NCI-H1694 (cell line): Measurements from ENCODE around the gene LAGE3.

ENCODE experiments used
- DNase-seq: peaks from one replicate; lab custom pipeline; 2025; lab: John Stamatoyannopoulos, UW

The LAGE3 gene

DNA sequence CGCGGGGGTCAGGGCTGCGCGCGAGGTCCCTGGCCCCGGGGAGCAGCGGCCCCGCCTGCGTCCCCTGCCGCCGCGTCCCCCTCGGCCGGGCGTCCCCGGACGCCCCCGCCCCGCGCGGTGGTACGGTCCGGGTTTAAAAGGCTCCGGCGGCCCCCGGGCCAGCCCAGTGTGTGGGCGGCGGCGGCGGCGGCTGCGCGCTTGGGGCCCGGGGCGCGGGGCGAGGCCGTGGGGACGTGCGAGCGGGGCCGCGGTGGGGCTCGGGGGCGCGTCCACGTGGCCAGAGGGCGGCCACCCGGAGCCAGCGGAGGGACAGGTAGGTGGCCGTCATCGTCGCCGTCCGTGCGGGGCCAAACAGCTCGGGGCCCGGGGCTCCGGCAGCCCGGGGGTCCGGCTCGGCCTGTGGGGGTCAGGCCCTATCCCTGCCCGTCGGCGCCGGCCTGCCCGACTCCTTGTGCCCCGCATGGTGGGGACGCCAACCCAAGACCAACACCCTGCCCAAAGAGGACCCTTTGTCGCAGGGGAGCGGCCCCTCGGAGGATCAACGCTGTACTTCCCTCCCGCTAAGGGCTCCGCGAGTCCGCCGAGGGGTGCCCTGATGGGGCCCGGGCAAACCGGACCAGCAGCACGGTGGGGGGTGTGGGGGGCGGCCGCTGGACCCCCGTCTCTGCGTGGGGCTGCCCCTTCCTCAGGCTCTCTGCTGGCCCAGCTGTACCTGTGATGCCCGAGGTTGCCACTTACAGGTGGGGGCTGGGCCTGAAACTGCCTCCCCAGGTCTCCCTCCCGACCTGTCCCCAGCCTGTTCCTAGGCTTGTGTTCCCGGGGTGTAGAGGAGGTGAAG, 20.7 kb downstream of the LAGE3 start, which contains the start of gene PLXNA3:
TSS of gene PLXNA3 (plus strand) at position 166 of the 838 bp plus-strand sequence. CDS start 1,903 bp downstream, outside the sequence.
- DNase-seq = no peak

DNA sequence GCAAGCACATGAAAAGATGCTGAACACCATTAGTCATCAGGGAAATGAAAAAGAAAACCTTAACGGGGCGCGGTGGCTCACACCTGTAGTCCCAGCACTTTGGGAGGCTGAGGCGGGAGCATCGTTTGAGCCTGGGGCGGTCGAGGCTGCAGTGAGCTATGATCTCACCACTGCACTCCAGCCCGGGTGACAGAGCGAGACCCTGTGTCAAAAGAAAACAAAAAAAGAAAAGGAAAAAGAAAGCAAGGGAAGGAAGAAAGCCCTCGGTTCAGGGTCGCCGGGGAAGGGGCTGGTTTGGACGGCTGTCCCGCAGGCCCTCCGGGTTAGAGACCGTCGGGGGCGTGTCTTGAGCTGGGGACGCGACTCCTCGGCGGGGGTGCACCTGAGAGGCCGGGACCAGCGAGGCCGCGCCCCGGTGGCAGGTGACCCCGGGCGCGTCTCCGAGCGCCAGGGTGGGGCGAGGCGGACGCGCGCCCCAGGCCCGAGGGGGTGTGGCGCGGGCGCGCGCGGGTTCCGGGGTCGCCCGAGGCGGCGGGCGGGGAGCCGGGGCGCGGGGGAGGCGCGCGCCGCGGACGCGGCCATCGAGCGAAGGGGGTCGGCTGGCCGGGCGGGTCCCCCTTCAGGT, 21.5 kb downstream of the LAGE3 start:
- DNase-seq = no peak

DNA sequence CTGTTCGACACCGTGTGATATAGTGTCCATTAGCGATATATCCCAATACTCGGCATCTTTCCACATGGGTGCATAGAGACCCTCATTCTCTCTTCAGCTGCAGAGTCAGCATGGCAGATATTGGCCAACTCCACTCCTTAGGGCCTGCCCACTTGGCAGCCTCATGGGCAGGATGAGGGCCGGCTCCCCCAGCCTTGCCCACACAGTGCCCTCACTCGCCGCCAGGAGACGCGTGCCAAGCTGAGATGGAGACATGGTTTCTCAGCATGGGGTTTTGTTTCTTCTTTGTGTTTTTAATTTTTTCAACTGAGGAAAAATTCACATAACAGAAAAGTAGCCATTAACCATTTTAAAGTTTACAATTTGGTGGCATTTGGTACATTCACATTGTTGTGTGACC, 26.3 kb downstream of the LAGE3 start:
- no peak for DNase-seq

DNA sequence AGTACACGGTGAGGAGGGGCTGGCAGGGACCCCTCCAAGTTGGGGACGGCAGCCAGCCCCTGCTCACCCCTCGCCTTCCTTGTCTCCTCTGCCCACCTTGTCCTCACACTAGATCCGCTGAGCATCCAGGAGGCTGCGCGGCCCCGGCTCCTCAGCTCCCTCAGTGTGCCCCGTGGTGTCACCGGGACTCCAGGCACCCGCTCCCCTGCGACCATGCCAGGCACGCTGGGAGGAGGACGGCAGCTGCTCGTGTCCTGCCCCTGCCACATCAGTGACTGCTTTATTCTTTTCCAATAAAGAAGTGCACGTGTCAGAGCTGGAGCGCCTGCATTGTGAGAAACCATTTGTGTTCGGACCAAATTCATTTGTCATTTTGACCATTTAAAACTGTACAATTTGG, 28.8 kb downstream of the LAGE3 start:
- no peak for DNase-seq

DNA sequence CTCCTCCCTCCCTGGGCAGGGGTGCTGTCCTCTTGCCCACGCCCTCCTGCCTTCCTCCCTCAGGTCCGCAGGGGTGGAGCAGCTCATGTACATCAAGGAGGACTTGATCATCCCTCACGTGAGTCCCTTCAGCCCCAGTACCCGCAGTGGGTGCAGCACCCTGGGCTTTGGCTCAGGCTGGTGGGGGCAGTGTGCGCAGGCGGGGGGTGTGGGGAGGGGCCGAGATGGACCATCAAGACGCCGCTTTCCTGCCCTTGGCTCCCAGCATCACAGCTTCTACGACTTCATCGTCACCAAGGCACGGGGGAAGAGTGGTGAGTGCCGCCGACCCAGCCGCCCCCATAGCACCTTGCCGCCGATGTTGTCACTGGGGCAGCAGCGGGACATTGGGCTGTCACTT, 29.5 kb downstream of the LAGE3 start:
- no peak for DNase-seq

DNA sequence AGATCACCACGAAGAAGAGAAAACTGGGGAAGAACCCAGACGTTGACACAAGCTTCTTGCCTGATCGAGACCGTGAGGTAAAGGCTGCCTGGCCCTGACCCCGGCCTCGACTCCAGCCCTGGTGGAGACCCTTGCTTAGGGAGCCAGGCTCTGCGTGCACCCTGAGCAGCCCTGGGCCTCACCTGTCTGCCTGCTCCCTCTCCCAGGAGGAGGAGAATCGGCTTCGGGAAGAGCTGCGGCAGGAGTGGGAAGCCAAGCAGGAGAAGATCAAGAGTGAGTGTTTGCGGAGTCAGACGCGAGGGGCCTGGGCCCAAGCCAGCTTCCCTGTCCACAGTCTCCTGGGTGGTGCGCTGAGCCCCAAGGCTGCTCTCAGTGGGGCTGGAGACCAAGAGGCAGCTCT, 30.6 kb downstream of the LAGE3 start:
- DNase-seq = no peak

DNA sequence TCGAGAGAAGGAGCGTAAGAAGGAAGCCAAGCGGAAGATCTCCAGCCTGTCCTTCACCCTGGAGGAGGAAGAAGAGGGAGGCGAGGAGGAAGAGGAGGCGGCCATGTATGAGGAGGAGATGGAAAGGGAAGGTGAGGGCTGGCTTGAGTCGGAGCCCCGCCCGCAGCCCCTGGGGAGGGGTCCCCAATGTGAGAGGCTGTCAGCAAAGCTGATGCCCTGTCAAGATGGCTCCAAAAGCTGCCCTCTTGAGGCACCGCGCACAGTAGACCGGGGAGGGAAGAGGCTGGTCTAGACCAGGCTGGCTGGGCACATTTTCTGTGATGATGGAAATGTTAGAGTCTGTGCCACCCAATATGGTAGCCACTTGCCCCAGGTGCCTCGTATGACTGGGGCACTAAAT, 32.7 kb downstream of the LAGE3 start:
- DNase-seq = no peak

DNA sequence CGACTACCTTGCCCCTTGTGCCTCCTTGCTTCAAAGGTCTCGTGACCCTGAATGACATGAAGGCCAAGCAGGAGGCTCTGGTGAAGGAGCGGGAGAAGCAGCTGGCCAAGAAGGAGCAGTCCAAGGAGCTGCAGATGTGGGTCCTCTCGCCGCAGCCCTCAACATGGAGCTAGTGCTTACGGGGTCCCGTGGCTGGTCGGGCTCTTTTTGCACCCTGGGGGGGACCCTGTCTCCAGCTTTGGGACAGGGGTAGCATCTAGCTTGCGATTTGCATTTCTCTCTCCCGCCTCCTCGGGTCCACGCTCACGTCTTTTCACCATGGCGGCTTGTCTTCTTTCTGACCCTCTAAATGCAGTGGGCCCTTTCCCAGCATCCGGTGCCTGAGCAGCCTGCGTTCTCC, 33.3 kb downstream of the LAGE3 start:
- DNase-seq = no peak

DNA sequence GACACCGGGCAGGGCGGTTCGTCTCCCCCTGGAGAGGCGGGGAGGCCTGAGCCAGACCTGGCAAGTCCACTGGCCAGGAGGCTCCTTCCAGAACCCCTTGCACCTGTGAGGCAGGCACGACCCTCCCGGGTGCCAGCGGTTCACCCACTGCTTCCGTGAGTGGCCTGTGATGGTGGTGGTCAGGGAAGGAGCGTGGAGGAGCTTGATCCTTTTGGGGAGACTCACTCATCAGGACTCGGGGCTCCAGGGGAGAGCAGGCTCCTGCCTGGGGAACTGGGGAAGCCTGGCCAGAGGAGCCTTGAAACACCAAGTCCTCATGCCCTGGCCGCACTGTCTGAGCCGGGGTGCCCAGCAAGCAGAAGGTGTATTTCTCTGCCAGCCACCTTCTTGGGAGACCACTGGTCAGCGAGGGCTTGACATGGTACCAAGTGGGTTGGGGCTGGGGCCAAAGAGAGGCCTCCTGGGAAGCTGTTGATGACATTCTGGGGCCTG, 34.3 kb downstream of the LAGE3 start:
- DNase-seq = no peak

DNA sequence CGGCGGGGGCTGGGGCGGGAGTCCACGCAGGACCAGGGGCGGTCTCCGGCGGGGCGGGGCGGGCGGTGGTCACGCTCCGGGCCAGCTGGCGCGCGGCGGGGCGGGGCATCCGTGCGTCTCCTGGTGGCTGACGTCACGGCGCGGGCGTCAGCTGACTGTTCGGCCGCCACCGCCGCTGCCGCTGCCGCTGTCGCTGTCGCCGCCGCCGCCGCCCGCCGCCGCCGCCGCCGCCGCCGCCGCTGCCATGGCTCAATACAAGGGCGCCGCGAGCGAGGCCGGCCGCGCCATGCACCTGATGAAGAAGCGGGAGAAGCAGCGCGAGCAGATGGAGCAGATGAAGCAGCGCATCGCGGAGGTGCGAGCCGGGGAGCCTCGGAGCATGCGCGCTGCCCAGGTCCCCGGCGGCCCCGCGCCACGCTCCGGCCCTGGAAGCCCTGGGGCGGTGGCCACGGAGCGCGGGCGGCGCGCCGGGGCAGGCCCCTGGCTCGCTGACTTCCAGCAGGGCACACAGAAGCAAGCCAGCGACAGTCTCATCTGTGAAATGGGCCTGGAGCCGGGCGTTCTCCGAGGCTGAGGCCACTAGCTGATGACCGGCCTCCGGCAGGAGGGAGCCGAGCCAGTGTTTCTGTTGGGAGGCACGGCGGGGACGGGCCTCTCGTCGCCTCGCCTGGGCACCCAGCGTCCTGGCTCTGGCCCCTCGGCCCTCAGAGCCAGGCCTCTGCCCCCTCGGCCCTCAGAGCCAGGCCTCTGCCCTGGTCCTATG, 34.9 kb downstream of the LAGE3 start, which contains the start of gene FAM50A:
TSS of gene FAM50A (plus strand) at position 150 of the 763 bp plus-strand sequence. CDS start at position 245, 95 bp downstream.
- DNase-seq = no peak

DNA sequence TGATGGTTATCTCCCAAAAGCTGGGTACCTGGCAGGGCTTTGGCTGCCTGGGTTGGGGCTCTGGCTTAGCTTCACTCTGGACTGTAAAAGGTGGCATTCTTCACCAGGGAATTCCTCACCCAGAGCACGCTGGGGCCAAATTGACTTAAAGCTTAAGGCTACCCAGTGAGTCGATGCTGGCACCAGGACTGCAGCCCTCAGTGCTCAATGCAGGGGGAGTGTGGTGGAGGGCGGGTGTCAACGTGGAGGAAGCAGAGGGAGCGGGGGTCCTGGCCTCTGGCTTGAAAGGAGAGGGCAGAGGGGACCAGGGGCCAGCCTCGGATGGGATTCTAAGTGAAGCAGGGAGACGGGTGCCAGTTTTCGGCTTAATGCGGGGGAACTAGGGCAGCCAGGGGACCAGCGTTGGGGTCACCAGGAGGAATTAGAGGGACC, 35.6 kb downstream of the LAGE3 start:
- DNase-seq = no peak

DNA sequence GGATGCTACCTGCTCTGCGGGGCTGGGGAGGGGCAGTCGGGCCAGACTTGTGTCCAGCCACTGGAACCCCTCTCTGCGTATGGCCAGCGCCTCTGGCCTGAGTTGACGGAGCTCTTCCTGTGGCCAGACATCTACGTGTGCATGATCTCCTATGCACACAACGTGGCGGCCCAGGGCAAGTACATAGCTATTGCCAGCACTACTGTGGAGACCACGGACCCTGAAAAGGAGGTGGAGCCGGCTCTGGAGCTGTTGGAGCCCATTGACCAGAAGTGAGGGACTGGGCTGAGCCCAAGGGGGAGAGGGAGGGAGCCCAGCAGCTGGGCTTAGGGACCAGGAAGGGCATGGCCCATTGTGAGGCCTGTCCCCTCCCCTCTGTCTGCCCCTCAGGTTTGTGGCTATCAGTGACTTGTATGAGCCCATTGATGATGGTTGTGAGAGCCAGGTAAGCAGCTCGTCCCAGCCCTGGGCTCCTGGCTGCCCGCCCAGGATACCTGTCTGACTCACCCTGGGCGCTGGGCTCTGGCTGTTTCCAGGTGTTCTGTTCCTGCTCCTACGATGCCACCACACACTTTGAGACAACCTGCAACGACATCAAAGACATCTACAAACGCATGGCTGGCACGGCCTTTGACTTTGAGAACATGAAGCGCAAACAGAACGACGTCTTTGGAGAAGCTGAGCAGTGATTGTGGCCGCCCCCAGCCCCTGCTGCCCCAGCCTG, 36.9 kb downstream of the LAGE3 start:
- DNase-seq = no peak

DNA sequence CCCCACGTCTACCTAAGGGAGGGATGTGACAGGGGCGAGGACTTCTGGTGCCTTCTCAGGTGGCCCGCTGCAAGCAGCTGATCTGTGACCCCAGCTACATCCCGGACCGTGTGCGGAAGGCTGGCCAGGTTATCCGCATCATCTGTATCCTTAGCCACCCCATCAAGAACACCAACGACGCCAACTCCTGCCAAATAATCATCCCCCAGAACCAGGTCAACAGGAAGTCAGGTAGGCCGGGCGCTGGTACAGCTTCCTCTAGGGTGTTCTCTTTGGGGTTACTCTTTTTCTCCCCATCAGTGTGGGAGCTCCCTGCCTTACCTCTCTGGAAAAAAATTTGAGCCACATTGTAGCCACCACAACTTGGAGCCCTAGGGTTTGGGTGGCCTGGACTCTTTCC, 37.5 kb downstream of the LAGE3 start:
- DNase-seq = no peak

DNA sequence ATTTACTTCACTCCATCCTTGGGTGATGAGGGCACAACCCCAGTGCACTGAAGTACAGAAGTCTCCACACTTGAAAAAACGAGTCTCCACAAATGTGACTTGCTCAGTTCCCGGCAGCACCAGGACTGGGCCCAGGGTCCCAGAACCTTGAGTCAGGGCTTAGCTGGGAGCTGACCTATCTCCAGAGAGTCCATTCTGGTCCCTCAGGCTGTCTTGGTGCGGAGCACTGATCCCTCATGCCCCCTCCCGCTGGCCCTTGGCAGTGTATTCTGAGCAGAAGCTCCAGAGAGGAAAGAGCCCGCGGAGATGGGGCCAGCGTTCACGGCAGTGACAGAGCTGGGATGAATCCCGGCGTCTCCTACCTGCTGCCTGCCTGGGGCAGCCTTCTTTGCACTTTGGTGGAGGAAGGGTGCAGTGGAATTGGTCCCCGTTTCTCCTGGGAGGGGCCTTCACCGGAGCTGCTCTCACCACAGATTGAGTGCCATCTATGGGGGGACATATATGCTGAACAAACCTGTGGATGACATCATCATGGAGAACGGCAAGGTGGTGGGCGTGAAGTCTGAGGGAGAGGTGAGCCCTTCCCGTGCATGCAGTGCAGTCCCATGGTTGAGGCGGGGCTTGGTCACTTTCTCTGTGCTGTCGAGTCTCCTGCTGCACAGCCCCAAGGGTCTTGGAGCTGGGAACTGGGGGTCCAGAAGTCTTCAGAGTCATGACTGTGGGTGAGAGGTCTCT, 38.3 kb downstream of the LAGE3 start:
- no peak for DNase-seq

DNA sequence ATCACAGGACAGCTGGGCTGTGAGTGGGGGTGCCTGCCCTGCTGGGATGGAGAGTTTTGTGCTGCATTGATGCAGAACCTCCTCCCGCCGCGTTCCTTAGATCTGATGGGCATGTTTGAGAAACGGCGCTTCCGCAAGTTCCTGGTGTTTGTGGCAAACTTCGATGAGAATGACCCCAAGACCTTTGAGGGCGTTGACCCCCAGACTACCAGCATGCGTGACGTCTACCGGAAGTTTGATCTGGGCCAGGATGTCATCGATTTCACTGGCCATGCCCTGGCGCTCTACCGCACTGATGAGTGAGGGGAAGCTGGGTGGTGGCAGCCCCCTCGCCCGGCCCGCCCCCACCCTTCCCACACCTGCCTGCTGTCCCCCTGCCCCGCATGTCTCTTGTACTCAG, 39.2 kb downstream of the LAGE3 start:
- no peak for DNase-seq

DNA sequence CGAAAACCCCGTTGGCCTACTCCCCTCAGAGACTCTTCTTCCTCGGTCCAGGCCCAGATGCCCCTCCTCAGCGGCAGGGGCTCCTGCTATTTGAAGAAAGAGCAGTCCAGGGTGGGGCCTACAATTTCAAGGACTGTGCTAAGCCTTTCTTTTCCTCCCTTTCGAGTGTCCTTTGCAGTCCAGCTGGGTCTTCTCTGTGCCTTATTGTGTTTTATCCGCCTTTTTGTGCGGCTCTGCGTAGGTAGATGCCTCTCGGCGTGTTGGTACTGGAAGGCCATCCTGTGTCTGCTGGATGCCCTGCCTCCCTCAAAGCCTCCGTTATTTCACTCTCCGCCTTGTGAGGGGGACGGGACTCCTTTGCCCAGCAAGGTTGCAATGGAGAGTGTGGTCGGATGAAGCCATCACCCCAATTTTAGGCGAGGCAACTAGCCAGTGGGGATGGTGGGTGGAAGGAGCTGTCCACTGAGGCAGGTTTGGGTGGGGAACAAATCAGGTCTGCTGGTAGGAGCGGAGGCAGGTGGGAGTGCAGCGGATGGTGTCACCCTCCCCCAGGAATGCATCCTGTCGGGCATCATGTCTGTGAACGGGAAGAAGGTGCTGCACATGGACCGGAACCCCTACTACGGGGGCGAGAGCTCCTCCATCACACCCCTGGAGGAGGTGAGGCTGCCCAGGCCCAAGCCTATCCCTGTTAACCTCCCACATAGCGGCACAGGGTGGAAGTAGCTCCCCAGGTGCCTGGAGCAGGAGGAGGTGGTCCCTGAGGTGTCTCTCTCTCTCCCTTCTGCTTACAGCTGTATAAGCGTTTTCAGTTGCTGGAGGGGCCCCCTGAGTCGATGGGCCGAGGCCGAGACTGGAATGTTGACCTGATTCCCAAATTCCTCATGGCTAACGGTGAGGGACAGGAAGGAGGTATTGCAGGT, 40.8 kb downstream of the LAGE3 start:
- DNase-seq = no peak

DNA sequence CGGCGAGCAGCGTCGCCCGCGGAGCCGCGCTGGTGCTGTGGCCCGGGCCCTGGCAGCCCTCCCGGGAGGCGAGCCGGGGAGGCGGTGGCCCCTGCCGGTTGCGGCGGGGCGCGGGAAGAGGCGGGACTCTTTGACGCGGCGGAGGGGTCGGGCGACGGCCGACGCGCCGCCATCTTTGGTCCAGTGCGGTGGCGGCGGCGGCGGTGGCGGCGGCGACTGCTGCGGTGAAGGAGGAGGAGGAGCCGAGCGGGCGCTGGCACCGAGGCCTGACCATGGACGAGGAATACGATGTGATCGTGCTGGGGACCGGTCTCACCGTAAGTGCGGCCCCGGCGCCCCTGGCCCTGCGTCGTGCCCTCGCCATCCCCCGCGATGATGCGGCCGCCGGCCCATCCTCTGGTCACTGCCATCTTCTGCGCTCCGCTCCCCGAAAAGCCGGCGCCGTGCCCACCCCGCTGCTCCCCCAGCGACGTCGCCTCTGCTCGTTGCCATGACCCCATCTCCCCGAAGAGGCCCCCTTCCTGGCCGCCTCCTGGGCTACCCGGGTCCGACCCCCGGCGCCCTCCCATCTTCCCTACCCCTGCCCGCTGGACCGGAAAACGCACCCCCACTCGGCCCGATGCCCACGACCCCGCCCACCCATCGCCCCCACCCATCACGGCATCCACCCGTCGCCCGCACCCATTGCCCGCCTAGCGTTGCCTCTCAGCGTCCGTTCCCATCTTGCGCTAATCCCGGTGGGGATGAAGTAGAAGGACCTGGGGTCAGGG, 41.9 kb downstream of the LAGE3 start, which contains the start of gene GDI1:
TSS of gene GDI1 (plus strand) at position 172 of the 770 bp plus-strand sequence. CDS start at position 273, 101 bp downstream.
- no peak for DNase-seq

DNA sequence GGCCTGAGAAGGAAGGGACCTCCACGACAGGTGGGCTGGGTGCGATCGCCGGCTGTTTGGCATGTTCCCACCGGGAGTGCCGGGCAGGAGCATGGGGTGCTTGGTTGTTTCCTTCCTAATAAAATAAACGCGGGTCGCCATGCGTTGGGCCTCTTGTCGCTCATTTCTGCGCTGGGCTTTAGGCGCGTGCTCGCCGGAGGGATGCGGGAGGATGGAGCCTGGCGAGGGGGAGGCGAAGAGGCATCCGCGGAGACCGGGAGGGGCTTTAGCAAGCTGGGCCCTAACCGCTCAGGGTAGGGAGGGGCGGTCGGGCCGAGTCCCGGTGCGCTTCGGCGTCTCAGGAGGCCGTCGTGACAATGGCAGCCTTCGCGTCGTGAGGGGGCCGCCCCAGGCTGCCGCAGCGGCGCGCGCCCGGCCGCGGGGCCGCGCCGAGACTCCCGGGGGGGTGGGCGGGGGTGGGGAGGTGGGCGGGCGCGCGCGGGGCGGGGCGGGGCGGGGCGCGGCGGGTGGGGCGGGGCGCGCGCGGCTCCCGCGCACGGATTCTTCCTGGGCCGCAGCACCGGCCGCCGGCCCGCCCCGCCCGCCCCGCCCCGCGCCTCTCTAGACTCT, 42.6 kb downstream of the LAGE3 start:
- no peak for DNase-seq
